ENCODE data around the gene ARAP1. TPM values are rescaled to one million over a fixed set of nuclear protein-coding genes. Genes with fewer than 3 reads are reported as not detected.

Gene ARAP1
- polyA plus RNA-seq, 3 donors, result 48.7 to 487 (median 79.0) TPM

DNA sequence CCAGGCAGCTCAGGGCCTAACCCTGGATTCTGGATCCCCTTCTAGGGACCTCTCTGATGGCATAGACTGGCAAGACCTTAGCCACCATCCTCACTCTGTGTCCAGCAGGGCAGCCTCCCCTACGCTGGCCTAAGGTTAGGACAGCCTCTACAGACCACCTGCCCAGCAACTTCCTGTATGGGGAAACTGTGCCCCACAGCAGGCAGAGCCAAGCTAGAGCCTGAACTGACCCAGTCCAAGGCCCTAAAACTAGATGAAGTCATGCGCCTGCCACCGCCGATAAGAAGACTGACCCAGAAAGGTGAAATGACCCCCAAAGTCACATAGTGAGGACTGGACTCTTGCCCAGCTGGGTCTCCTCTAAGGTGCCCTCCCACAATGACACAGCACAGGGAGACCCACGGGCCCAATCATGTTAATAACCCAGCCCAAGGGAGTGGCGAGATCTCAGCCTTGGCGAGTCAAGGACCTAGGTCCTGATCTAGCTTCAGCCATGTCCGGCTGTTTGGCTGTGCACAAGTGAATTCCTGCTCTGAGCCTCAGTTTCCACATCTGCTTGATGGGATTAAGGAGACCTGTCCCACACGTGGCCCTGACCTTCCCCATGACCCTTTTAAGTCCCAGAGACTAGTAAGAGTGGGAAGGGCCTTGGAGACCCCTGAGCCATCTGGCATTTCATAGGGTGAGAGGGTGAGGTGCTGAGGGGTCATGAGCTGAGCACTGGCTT lies 24.1 kb upstream of the ARAP1 start:
- no peak for TF ChIP-seq CTCF (IDR thresholded peaks at IDR 0.05)
- WGBS (ENCODE audit: insufficient coverage), result 74% methylated on average over 8 of the region's 9 CpGs
- H3K36me3 ChIP-seq (replicated peaks in 1 of 2; ENCODE audit: control insufficient read depth in 1 of 2, insufficient read depth in 2 of 2, low read length in 2 of 2), result no peaks in the 10 kb centered on the region
- H3K27ac ChIP-seq (ENCODE audit: low read depth in 1 of 2, low read length in 2 of 2), result no peak overlapping the region
- H4K20me1 ChIP-seq (ENCODE audit: insufficient read depth, low read length), result peaks cover 16% of the 10 kb centered on the region
- H3K4me3 Mint-ChIP-seq, result peak overlapping the region in 1 of 2 donors; percentile 55
- peaks cover 21 to 29% of the 10 kb centered on the region in 2 donors for H3K4me1 ChIP-seq (ENCODE audit: control insufficient read depth in 1 of 2, insufficient read depth in 2 of 2, low read length in 2 of 2)
- H3K9ac ChIP-seq (ENCODE audit: insufficient read depth, low read length, poor library complexity, severe bottlenecking), result no peak overlapping the region
- no peaks in the 10 kb centered on the region for H3K9me3 ChIP-seq (replicated peaks in 1 of 2; ENCODE audit: control insufficient read depth in 1 of 2, insufficient read depth in 1 of 2, low read length in 2 of 2)
- no peaks in the 10 kb centered on the region for H3K79me2 ChIP-seq (ENCODE audit: insufficient read depth, low read length)
- H3K4me1 Mint-ChIP-seq, result peaks cover 33% of the 10 kb centered on the region
- H3K36me3 Mint-ChIP-seq, result peaks cover 4 to 19% of the 10 kb centered on the region in 2 donors
- intact Hi-C loops (cut with micrococcal nuclease), result no loop called here
- H3K27me3 ChIP-seq (ENCODE audit: control insufficient read depth in 2 of 2, insufficient read depth in 2 of 2, low read length in 2 of 2), result peaks cover 3 to 18% of the 10 kb centered on the region in 2 donors
- peaks cover 0 to 2% (median 0%) of the 10 kb centered on the region in 7 donors for H3K9me3 Mint-ChIP-seq
- no peak for DNase-seq
- no peak overlapping the region for H3K4me3 ChIP-seq (replicated peaks in 1 of 3; ENCODE audit: low read depth in 2 of 3, low read length in 3 of 3)
- peak overlapping the region; percentile 16 for H3K4me2 ChIP-seq (replicated peaks; ENCODE audit: extremely low read depth, low read length, poor library complexity, severe bottlenecking)
- peak overlapping the region in 1 of 7 donors; percentile 44 for H3K27ac Mint-ChIP-seq
- no peak overlapping the region for H2AFZ ChIP-seq (ENCODE audit: insufficient read depth, low read depth, low read length, poor library complexity, severe bottlenecking)
- peaks cover 20 to 29% (median 26%) of the 10 kb centered on the region in 3 donors for H3K27me3 Mint-ChIP-seq (ENCODE audit: low read depth in 3 of 3)

DNA sequence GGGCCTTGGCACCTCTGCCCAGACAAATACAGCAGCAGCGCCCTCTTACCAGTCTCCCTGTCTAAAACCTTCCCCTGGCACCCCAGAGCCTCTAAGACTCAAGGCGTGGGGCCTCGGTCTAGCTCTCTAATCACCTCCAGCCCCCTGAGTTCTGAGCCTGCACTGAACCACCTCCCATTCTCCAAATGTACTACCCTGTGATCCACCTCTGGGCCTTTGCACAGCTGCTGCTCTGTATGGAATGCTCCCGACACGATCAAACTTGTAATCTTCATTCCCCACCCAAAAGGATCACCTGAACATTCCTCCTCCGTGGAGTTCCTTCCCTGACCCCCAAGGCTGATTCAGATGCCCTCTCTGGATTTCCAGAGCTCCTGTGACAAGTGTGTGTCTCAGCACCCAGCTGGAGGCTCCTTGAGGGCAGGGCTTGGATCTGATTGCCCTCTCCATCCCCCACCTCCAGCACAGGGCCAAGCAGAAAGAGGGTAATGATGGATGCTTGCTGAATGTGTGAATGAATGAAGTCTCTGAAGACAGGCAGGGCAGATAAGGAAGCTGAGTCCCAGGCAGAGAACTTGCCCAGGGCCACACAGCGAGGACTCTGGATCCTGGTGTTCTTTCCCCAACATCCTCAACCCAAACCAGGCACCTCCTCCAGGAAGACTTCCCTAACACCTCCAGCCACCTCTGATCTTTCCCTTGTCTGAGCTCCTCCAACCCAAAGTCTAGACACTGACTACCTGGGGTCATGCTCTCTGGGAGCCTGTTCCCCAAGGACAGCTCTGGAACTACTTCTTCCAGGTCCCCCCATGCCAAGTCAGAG lies 23.3 kb upstream of the ARAP1 start:
- no peak overlapping the region for H3K9ac ChIP-seq (ENCODE audit: insufficient read depth, low read length, poor library complexity, severe bottlenecking)
- H3K4me1 Mint-ChIP-seq, result peaks cover 28% of the 10 kb centered on the region

More for the DNA sequence above, 23.3 kb upstream of the ARAP1 start:
- Mint-ChIP-seq H3K27ac (peak overlapping the region in 2 of 7 donors; percentile 44 to 56), H3K9me3 (peaks cover 0 to 2% (median 0%) of the 10 kb centered on the region in 7 donors), H3K4me3 (peak overlapping the region in 1 of 2 donors; percentile 43), H3K36me3 (peaks cover 4 to 17% of the 10 kb centered on the region in 2 donors), H3K27me3 (ENCODE audit: low read depth in 3 of 3) (peaks cover 15 to 21% (median 19%) of the 10 kb centered on the region in 3 donors)
- Histone ChIP-seq H4K20me1 (ENCODE audit: insufficient read depth, low read length) (peaks cover 10% of the 10 kb centered on the region), H3K27ac (ENCODE audit: low read depth in 1 of 2, low read length in 2 of 2) (no peak overlapping the region), H3K4me2 (replicated peaks; ENCODE audit: extremely low read depth, low read length, poor library complexity, severe bottlenecking) (no peak overlapping the region), H3K9me3 (replicated peaks in 1 of 2; ENCODE audit: control insufficient read depth in 1 of 2, insufficient read depth in 1 of 2, low read length in 2 of 2) (no peaks in the 10 kb centered on the region), H3K79me2 (ENCODE audit: insufficient read depth, low read length) (no peaks in the 10 kb centered on the region), H2AFZ (ENCODE audit: insufficient read depth, low read depth, low read length, poor library complexity, severe bottlenecking) (no peak overlapping the region), H3K4me1 (ENCODE audit: control insufficient read depth in 1 of 2, insufficient read depth in 2 of 2, low read length in 2 of 2) (peaks cover 14 to 21% of the 10 kb centered on the region in 2 donors), H3K4me3 (replicated peaks in 1 of 3; ENCODE audit: low read depth in 2 of 3, low read length in 3 of 3) (no peak overlapping the region), H3K36me3 (replicated peaks in 1 of 2; ENCODE audit: control insufficient read depth in 1 of 2, insufficient read depth in 2 of 2, low read length in 2 of 2) (no peaks in the 10 kb centered on the region), H3K27me3 (ENCODE audit: control insufficient read depth in 2 of 2, insufficient read depth in 2 of 2, low read length in 2 of 2) (peaks cover 0 to 11% of the 10 kb centered on the region in 2 donors)
- TF ChIP-seq CTCF (IDR thresholded peaks at IDR 0.05), result no peak
- intact Hi-C loops (cut with micrococcal nuclease), result no loop called here
- WGBS (ENCODE audit: insufficient coverage), result 93% methylated on average over 6 of the region's 7 CpGs
- no peak for DNase-seq
